ENCODE data around the gene SCUBE2. TPM values are rescaled to one million over a fixed set of nuclear protein-coding genes. Genes with fewer than 3 reads are reported as not detected.

Gene SCUBE2
- total and polyA plus RNA-seq, 2 experiments from 2014 or later = 1.3 to 3.5 TPM

DNA sequence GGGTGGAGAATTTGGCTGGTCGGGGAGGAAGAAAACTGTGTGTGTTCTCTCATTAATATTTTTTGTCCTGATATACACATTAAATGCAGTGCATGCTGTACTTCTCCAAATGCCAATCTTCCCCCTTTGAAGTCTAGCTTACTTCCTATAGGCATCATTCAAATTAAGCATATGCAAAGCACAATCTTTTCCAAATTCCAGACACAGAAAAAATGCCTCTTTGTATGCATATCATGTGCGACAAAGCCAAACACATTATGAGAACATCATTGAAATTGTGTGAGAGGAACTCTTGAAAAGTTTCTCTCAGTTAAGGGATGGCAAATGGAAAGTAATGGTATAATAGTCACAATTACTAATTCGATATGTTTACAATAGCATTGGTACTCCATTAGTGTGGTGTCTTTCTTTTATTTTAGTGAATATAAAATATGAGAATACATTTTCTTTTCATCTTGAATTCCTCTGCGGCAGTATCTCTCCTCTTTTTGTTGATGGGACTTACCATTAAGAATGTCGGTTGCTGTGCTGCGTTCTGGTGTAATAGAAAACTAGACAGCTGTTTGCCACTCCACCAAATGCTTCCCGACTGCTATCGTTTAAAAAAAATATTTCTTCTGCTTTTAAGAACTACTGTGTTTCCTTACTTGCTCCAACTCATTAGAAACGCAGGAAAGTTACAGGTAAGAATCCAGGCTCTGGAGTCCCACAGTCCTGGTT, 68.3 kb downstream of the SCUBE2 start:
- Histone ChIP-seq H3F3A (ENCODE audit: insufficient read depth) (no peaks in the 10 kb centered on the region), H3K36me3 (ENCODE audit: low read depth) (no peaks in the 10 kb centered on the region), H3K4me1 (ENCODE audit: insufficient read depth) (0 out of 2 replicates have a peak, but pooled peaks cover 2% of the 10 kb centered on the region), H3K27me3 (replicated peaks; ENCODE audit: insufficient read depth) (no peaks in the 10 kb centered on the region), H3K4me3 (no peak overlapping the region), H4K20me1 (ENCODE audit: insufficient read depth) (no peaks in the 10 kb centered on the region), H3K4me2 (ENCODE audit: unreplicated experiment) (no peak overlapping the region), H3K79me2 (ENCODE audit: insufficient read depth) (no peaks in the 10 kb centered on the region), H3K9me2 (ENCODE audit: insufficient read depth) (no peaks in the 10 kb centered on the region), H3K27ac (no peak overlapping the region), H2AFZ (no peak overlapping the region), H3K9ac (no peak overlapping the region), H3K9me3 (ENCODE audit: low read depth) (no peaks in the 10 kb centered on the region)
- in situ Hi-C loops (cut with MboI) = no loop called here
- WGBS, 2 experiments (ENCODE audit: low coverage in 1 of 2, low lambda C conversion rate in 2 of 2, missing lambda C conversion rate in 2 of 2) = 89 to 92% methylated on average over 9 of the region's 9 CpGs
- DNase-seq = no peak
- no peak for TF ChIP-seq EZH2phosphoT487 (IDR thresholded peaks at IDR 0.05; ENCODE audit: insufficient read depth, low read depth)
- TF ChIP-seq EZH2 (IDR thresholded peaks at IDR 0.05; ENCODE audit: insufficient read depth, poor library complexity, severe bottlenecking) = no peak

DNA sequence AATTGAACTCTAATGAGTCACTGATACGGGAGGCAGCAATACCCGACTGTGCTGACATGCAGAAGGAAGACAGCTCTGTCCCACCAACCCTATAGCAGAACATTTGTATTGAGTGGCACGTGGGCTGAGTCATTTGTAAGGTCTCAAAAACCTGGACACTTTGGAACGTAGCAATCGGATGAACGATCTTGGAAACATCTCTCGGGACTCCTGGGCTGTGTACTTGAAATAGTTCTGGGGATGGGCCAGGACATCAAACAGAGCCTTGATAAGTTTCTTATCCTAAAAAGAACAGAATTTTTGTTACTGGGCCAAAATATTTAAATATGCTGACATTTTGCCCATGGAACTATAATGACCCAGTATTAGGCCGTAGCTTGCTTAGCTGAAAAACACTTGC, 70.5 kb downstream of the SCUBE2 start:
- H3K36me3 ChIP-seq (ENCODE audit: low read depth) = no peaks in the 10 kb centered on the region
- H3K79me2 ChIP-seq (ENCODE audit: insufficient read depth) = no peaks in the 10 kb centered on the region
- no peak overlapping the region for H3K27ac ChIP-seq
- no peak for DNase-seq
- H3K9ac ChIP-seq = no peak overlapping the region
- H4K20me1 ChIP-seq (ENCODE audit: insufficient read depth) = no peaks in the 10 kb centered on the region
- H3K4me3 ChIP-seq = no peak overlapping the region
- no peak overlapping the region for H2AFZ ChIP-seq
- no peaks in the 10 kb centered on the region for H3K27me3 ChIP-seq (replicated peaks; ENCODE audit: insufficient read depth)
- no peaks in the 10 kb centered on the region for H3K9me3 ChIP-seq (ENCODE audit: low read depth)
- in situ Hi-C loops (cut with MboI) = no loop called here
- WGBS, 2 experiments (ENCODE audit: low coverage in 1 of 2, low lambda C conversion rate in 2 of 2, missing lambda C conversion rate in 2 of 2) = 95 to 96% methylated on average over 8 of the region's 8 CpGs
- TF ChIP-seq EZH2 (IDR thresholded peaks at IDR 0.05; ENCODE audit: insufficient read depth, poor library complexity, severe bottlenecking) (no peak), EZH2phosphoT487 (IDR thresholded peaks at IDR 0.05; ENCODE audit: insufficient read depth, low read depth) (no peak)
- H3K9me2 ChIP-seq (ENCODE audit: insufficient read depth) = no peaks in the 10 kb centered on the region
- 0 out of 2 replicates have a peak, but pooled peaks cover 13% of the 10 kb centered on the region for H3F3A ChIP-seq (ENCODE audit: insufficient read depth)
- H3K4me1 ChIP-seq (ENCODE audit: insufficient read depth) = peaks cover 16% of the 10 kb centered on the region; the same call in 1 of the 2 replicates
- no peak overlapping the region for H3K4me2 ChIP-seq (ENCODE audit: unreplicated experiment)

DNA sequence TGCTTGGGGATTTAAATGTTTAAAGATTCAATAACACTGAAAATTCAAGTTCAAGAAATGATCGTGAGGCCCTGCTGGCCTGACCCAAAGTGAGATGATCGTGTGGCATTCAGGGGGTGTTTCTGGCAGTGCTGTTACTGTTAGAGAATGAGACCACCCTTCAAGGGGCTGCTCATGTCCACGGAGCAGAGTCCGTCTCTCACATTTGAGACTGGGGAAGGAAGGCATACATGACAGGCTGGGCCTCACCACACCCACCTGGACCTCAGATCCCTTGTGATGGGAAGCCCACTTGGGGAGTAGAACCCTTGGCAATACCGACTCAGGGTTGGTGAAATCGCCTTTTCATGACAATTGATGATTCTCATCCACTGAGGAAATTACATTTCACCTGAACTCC, 71.5 kb downstream of the SCUBE2 start:
- Histone ChIP-seq H3K9me2 (ENCODE audit: insufficient read depth) (no peaks in the 10 kb centered on the region), H3K27me3 (replicated peaks; ENCODE audit: insufficient read depth) (no peaks in the 10 kb centered on the region), H3F3A (ENCODE audit: insufficient read depth) (0 out of 2 replicates have a peak, but pooled peaks cover 14% of the 10 kb centered on the region), H3K4me1 (ENCODE audit: insufficient read depth) (peaks cover 18% of the 10 kb centered on the region; the same call in 1 of the 2 replicates), H3K9me3 (ENCODE audit: low read depth) (no peaks in the 10 kb centered on the region), H3K4me2 (ENCODE audit: unreplicated experiment) (no peak overlapping the region), H3K36me3 (ENCODE audit: low read depth) (no peaks in the 10 kb centered on the region), H3K4me3 (no peak overlapping the region), H3K9ac (no peak overlapping the region), H4K20me1 (ENCODE audit: insufficient read depth) (no peaks in the 10 kb centered on the region), H3K79me2 (ENCODE audit: insufficient read depth) (no peaks in the 10 kb centered on the region), H2AFZ (no peak overlapping the region), H3K27ac (no peak overlapping the region)
- TF ChIP-seq EZH2 (IDR thresholded peaks at IDR 0.05; ENCODE audit: insufficient read depth, poor library complexity, severe bottlenecking) = no peak
- no peak for TF ChIP-seq EZH2phosphoT487 (IDR thresholded peaks at IDR 0.05; ENCODE audit: insufficient read depth, low read depth)
- in situ Hi-C loops (cut with MboI) = no loop called here
- 95 to 96% methylated on average over 6 of the region's 6 CpGs for WGBS, 2 experiments (ENCODE audit: low coverage in 1 of 2, low lambda C conversion rate in 2 of 2, missing lambda C conversion rate in 2 of 2)
- no peak for DNase-seq

DNA sequence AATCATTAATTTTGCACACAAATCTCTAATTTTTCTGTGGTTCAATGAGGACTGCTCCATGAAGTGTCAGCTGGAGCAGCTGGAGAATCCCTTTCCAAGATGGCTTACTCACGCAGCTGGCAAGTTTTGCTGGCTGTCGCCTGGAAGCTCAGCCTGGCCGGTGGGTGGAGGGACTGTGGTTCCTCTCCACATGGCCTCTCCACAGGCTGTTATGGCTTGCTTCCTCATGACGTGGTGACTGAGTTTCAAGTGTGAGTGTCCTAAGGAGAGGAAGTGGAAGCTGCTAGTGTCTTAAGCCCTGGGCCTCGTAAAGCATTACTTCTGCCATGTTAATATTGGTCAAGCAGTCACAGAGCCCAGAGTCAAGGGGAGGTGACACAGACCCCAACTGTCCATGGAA, 73.6 kb downstream of the SCUBE2 start:
- H3K36me3 ChIP-seq (ENCODE audit: low read depth) = no peaks in the 10 kb centered on the region
- H3F3A ChIP-seq (ENCODE audit: insufficient read depth) = 0 out of 2 replicates have a peak, but pooled peaks cover 14% of the 10 kb centered on the region
- no peaks in the 10 kb centered on the region for H3K9me2 ChIP-seq (ENCODE audit: insufficient read depth)
- no peaks in the 10 kb centered on the region for H3K27me3 ChIP-seq (replicated peaks; ENCODE audit: insufficient read depth)
- no peak overlapping the region for H3K27ac ChIP-seq
- H3K9ac ChIP-seq = no peak overlapping the region
- in situ Hi-C loops (cut with MboI) = no loop called here
- DNase-seq = peak; percentile 91
- peaks cover 18% of the 10 kb centered on the region; the same call in 1 of the 2 replicates for H3K4me1 ChIP-seq (ENCODE audit: insufficient read depth)
- peak overlapping the region; percentile 67 for H2AFZ ChIP-seq
- H4K20me1 ChIP-seq (ENCODE audit: insufficient read depth) = no peaks in the 10 kb centered on the region
- H3K9me3 ChIP-seq (ENCODE audit: low read depth) = no peaks in the 10 kb centered on the region
- H3K79me2 ChIP-seq (ENCODE audit: insufficient read depth) = no peaks in the 10 kb centered on the region
- H3K4me3 ChIP-seq = no peak overlapping the region
- WGBS, 2 experiments (ENCODE audit: low coverage in 1 of 2, low lambda C conversion rate in 2 of 2, missing lambda C conversion rate in 2 of 2) = 11 to 12% methylated on average over 5 of the region's 5 CpGs
- TF ChIP-seq EZH2phosphoT487 (IDR thresholded peaks at IDR 0.05; ENCODE audit: insufficient read depth, low read depth) = no peak
- H3K4me2 ChIP-seq (ENCODE audit: unreplicated experiment) = no peak overlapping the region
